ENCODE measurements around the gene NRROS. TPM values are rescaled to one million over a fixed set of nuclear protein-coding genes. Genes with fewer than 3 reads are reported as not detected.
A peak's percentile ranks its signal among the peaks of the same experiment; 100 is the strongest.

Gene NRROS
- total RNA-seq, 1 donor from 2014 or later, result 0.68 TPM

- Mint-ChIP-seq H3K4me1 (ENCODE audit: unreplicated experiment) (no peaks in the 10 kb centered on the region), H3K27ac (no peak overlapping the region), H3K27me3 (peaks cover 34% of the 10 kb centered on the region), H3K4me3 (peak overlapping the region; percentile 79), H3K36me3 (no peaks in the 10 kb centered on the region), H3K9me3 (no peaks in the 10 kb centered on the region)
- TF ChIP-seq CTCF (conservative IDR thresholded peaks at IDR 0.05), result no peak
- DNase-seq (ENCODE audit: extremely low spot score, unreplicated experiment), result no peak
Observed at GRCh38 chr3:196638861-196639482, 522 bp upstream of the NRROS start.

GRCh38 chr3:196640297-196641018 is 964 bp downstream of the NRROS start:
- Mint-ChIP-seq H3K27me3 (peaks cover 34% of the 10 kb centered on the region), H3K9me3 (no peaks in the 10 kb centered on the region), H3K27ac (no peak overlapping the region), H3K36me3 (no peaks in the 10 kb centered on the region), H3K4me3 (peak overlapping the region; percentile 17), H3K4me1 (ENCODE audit: unreplicated experiment) (no peaks in the 10 kb centered on the region)
- no peak for DNase-seq (ENCODE audit: extremely low spot score, unreplicated experiment)
- TF ChIP-seq CTCF (conservative IDR thresholded peaks at IDR 0.05), result no peak

- Mint-ChIP-seq H3K36me3 (no peaks in the 10 kb centered on the region), H3K4me1 (ENCODE audit: unreplicated experiment) (no peaks in the 10 kb centered on the region), H3K27ac (no peak overlapping the region), H3K4me3 (no peak overlapping the region), H3K9me3 (no peaks in the 10 kb centered on the region), H3K27me3 (peaks cover 28% of the 10 kb centered on the region)
- no peak for TF ChIP-seq CTCF (conservative IDR thresholded peaks at IDR 0.05)
- DNase-seq (ENCODE audit: extremely low spot score, unreplicated experiment), result no peak
Observed at GRCh38 chr3:196641333-196642054, 2.0 kb downstream of the NRROS start.

- no peak overlapping the region for H3K27ac Mint-ChIP-seq
- H3K9me3 Mint-ChIP-seq, result no peaks in the 10 kb centered on the region
- TF ChIP-seq CTCF (conservative IDR thresholded peaks at IDR 0.05), result no peak
- H3K4me1 Mint-ChIP-seq (ENCODE audit: unreplicated experiment), result no peaks in the 10 kb centered on the region
- no peak overlapping the region for H3K4me3 Mint-ChIP-seq
- H3K27me3 Mint-ChIP-seq, result peaks cover 26% of the 10 kb centered on the region
- DNase-seq (ENCODE audit: extremely low spot score, unreplicated experiment), result no peak
- H3K36me3 Mint-ChIP-seq, result no peaks in the 10 kb centered on the region
Observed at GRCh38 chr3:196642434-196642833, 2.9 kb downstream of the NRROS start.

- H3K27ac Mint-ChIP-seq, result no peak overlapping the region
- H3K4me1 Mint-ChIP-seq (ENCODE audit: unreplicated experiment), result no peaks in the 10 kb centered on the region
- DNase-seq (ENCODE audit: extremely low spot score, unreplicated experiment), result no peak
- no peaks in the 10 kb centered on the region for H3K9me3 Mint-ChIP-seq
- TF ChIP-seq CTCF (conservative IDR thresholded peaks at IDR 0.05), result no peak
- no peak overlapping the region for H3K4me3 Mint-ChIP-seq
- peaks cover 18% of the 10 kb centered on the region for H3K27me3 Mint-ChIP-seq
- H3K36me3 Mint-ChIP-seq, result no peaks in the 10 kb centered on the region
Observed at GRCh38 chr3:196643201-196643749, 3.8 kb downstream of the NRROS start.
